ENCODE data around the gene MARCHF3. TPM values are rescaled to one million over a fixed set of nuclear protein-coding genes. Genes with fewer than 3 reads are reported as not detected.
"Not testable (repeated sequence)": the region's sequence is repeated elsewhere in the genome, so short reads cannot be mapped to it uniquely, and the experiment has no call there.

MARCHF3 gene
- total and polyA plus RNA-seq, 10 donors = 2.3 to 14.8 (median 10.9) TPM

DNA sequence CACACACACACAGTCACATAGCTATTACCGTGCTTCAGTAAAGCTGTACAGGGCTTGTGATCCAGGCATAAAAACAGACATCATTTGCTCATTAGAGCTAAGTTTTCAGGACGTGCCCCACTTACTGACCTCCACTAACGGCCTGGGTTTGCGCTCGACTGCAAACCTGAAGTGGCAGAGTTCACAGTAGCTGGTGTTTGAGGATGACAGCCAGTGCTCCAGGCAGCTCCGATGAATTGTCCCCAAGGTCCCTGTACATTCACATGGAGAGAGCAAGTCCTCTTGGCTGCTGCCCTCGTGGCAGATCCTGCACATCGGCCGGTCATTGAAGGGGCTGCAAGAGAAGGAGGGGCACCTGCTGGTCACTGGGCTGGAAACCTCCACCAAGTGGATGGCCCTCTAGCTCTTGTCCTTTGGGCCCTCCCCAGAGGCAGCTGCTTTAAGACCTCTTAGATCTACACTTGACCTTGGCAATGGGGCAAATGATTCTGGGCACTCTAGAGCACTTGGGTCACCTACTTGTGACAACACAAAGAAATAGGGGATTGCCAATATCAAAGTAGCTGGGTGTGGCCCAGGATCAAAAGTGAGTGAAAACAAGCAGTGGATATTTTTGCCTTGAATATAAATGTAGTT, 115.4 kb downstream of the MARCHF3 start:
- Histone ChIP-seq H3K36me3 (peaks cover 0 to 37% (median 2%) of the 10 kb centered on the region in 6 donors), H3K27ac (no peak overlapping the region), H3K4me3 (no peak overlapping the region), H3K9me3 (peaks cover 0 to 11% (median 6%) of the 10 kb centered on the region in 8 donors), H3K27me3 (replicated peaks in 1 of 7) (no peaks in the 10 kb centered on the region), H3K4me1 (peaks cover 0 to 5% (median 0%) of the 10 kb centered on the region in 6 donors)
- DNase-seq = no peak
- TF ChIP-seq POLR2A (IDR thresholded peaks at IDR 0.05) (no peak), POLR2AphosphoS5 (IDR thresholded peaks at IDR 0.05) (no peak)
- TF ChIP-seq, protein P1, sequence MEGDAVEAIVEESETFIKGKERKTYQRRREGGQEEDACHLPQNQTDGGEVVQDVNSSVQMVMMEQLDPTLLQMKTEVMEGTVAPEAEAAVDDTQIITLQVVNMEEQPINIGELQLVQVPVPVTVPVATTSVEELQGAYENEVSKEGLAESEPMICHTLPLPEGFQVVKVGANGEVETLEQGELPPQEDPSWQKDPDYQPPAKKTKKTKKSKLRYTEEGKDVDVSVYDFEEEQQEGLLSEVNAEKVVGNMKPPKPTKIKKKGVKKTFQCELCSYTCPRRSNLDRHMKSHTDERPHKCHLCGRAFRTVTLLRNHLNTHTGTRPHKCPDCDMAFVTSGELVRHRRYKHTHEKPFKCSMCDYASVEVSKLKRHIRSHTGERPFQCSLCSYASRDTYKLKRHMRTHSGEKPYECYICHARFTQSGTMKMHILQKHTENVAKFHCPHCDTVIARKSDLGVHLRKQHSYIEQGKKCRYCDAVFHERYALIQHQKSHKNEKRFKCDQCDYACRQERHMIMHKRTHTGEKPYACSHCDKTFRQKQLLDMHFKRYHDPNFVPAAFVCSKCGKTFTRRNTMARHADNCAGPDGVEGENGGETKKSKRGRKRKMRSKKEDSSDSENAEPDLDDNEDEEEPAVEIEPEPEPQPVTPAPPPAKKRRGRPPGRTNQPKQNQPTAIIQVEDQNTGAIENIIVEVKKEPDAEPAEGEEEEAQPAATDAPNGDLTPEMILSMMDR (IDR thresholded peaks at IDR 0.05 in 8 of 11, conservative IDR thresholded peaks at IDR 0.05 in 3 of 11) = no peak
- intact Hi-C loops (cut with DNase I; ENCODE audit: low total_unique reads) = no loop called here
- 92 to 97% (median 94%) methylated on average over 6 to 9 of the region's 9 CpGs for WGBS, 5 donors

DNA sequence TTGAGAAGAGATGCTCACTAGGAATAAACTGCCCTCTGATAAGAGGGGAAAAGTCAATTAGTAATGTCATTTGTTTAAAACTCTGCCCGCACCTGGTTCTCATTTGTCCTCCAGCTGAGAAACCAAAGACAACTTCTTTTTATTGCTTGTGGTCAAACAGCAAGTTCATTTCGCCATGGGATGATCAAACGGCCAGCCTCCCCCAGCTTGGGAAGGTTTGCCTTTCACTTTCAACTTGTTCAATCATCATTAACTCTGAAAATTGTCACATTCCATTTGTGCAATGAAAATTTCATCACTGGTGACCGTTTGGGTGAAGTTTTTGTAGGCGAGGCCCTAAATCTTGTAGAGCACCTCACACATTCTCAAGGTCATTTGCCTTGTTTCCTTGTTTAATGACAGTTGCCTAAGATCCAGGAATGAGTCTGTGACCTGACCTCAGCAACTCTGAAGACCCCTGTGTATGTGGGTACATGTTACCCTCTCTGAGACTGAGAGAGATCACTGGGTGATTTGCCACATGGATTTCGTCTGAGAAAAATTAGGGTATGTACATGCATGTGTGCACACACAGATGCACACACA, 117.7 kb downstream of the MARCHF3 start:
- Histone ChIP-seq H3K27me3 (replicated peaks in 1 of 7) (no peaks in the 10 kb centered on the region), H3K27ac (no peak overlapping the region), H3K36me3 (peaks cover 0 to 35% (median 2%) of the 10 kb centered on the region in 6 donors), H3K4me3 (no peak overlapping the region), H3K9me3 (peaks cover 0 to 11% (median 6%) of the 10 kb centered on the region in 8 donors), H3K4me1 (peaks cover 0 to 3% (median 0%) of the 10 kb centered on the region in 6 donors)
- TF ChIP-seq, protein P1 (IDR thresholded peaks at IDR 0.05 in 8 of 11, conservative IDR thresholded peaks at IDR 0.05 in 3 of 11) = no peak
- TF ChIP-seq POLR2A (IDR thresholded peaks at IDR 0.05) = no peak
- no peak for TF ChIP-seq POLR2AphosphoS5 (IDR thresholded peaks at IDR 0.05)
- no peak for DNase-seq
- intact Hi-C loops (cut with DNase I; ENCODE audit: low total_unique reads) = no loop called here
- WGBS, 5 donors = 54 to 70% (median 56%) methylated on average over 6 of the region's 6 CpGs

DNA sequence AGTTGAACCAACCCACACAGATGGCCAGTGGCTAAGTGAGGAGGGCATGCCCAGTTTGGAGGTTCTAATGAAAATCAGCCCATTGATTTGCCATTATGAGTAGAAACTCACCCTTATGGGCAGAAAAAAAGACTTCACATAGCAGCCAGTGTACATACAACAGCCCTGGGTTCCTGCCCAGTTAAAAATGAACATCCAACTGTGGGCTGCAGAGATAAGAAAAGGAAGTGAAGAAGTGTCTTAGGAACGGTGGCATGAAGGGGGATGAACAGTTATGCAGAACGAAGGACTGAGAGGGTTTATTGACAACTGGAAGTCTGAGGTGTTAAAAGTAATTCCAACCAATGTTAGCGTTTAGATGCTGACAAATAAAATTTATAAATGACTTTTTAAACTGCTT, 118.4 kb downstream of the MARCHF3 start:
- no peak for DNase-seq
- 48 to 68% (median 62%) methylated on average over 3 of the region's 3 CpGs for WGBS, 5 donors
- intact Hi-C loops (cut with DNase I; ENCODE audit: low total_unique reads) = no loop called here
- Histone ChIP-seq H3K36me3 (peaks cover 0 to 28% (median 2%) of the 10 kb centered on the region in 6 donors), H3K4me3 (no peak overlapping the region), H3K27me3 (replicated peaks in 1 of 7) (no peaks in the 10 kb centered on the region), H3K4me1 (peaks cover 0 to 3% (median 0%) of the 10 kb centered on the region in 6 donors), H3K27ac (no peak overlapping the region), H3K9me3 (peaks cover 0 to 11% (median 6%) of the 10 kb centered on the region in 8 donors)
- TF ChIP-seq, protein P1 (IDR thresholded peaks at IDR 0.05 in 8 of 11, conservative IDR thresholded peaks at IDR 0.05 in 3 of 11) = no peak
- TF ChIP-seq POLR2A (IDR thresholded peaks at IDR 0.05) = no peak
- TF ChIP-seq POLR2AphosphoS5 (IDR thresholded peaks at IDR 0.05) = no peak

DNA sequence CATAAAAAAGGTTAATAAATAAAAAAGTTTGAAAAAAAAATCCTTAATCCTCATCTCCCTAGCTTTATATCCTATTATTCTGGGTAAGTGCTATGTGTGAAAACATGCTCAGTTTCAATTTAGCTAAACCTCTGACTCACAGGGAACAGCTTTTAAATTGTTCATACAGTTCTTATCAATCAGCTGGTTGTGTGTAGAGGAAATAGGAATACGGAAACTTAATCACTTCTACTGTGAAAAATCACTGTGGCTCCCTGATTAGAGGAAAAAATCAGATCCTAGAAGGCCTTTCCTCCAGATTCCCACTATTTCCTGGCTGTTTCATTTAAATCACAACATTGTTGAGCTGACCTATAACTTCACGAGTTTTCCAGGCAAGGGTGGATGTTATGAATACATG, 120.5 kb downstream of the MARCHF3 start:
- TF ChIP-seq, protein P1 (IDR thresholded peaks at IDR 0.05 in 8 of 11, conservative IDR thresholded peaks at IDR 0.05 in 3 of 11) = no peak
- no peak for TF ChIP-seq POLR2AphosphoS5 (IDR thresholded peaks at IDR 0.05)
- TF ChIP-seq POLR2A (IDR thresholded peaks at IDR 0.05) = no peak
- Histone ChIP-seq H3K36me3 (peaks cover 0 to 21% (median 2%) of the 10 kb centered on the region in 6 donors), H3K9me3 (peaks cover 0 to 11% (median 6%) of the 10 kb centered on the region in 8 donors), H3K27me3 (replicated peaks in 1 of 7) (no peaks in the 10 kb centered on the region), H3K27ac (no peak overlapping the region), H3K4me3 (no peak overlapping the region), H3K4me1 (peaks cover 0 to 3% (median 0%) of the 10 kb centered on the region in 6 donors)
- intact Hi-C loops (cut with DNase I; ENCODE audit: low total_unique reads) = no loop called here
- no peak for DNase-seq
- WGBS, 5 donors = 77 to 86% (median 84%) methylated on average over 2 of the region's 2 CpGs

DNA sequence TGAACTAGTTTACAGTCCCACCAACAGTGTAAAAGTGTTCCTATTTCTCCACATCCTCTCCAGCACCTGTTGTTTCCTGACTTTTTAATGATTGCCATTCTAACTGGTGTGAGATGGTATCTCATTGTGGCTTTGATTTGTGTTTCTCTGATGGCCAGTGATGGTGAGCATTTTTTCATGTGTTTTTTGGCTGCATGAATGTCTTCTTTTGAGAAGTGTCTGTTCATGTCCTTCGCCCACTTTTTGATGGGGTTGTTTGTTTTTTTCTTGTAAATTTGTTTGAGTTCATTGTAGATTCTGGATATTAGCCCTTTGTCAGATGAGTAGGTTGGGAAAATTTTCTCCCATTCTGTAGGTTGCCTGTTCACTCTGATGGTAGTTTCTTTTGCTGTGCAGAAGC, 126.0 kb downstream of the MARCHF3 start:
- H3K9me3 ChIP-seq; H3K27ac ChIP-seq; H3K4me1 ChIP-seq; H3K27me3 ChIP-seq (replicated peaks in 1 of 7); H3K36me3 ChIP-seq; H3K4me3 ChIP-seq; DNase-seq; intact Hi-C loops (cut with DNase I; ENCODE audit: low total_unique reads): not testable (repeated sequence)
- WGBS, 5 donors = 100% methylated on average over 1 of the region's 1 CpG; no CpG with 5 or more reads in 3 of the 5 donors

Measured in spleen (tissue), 11 donors.